ENCODE results near the gene ORM2.
A peak's percentile ranks its signal among the peaks of the same experiment; 100 is the strongest.
"Not testable (repeated sequence)": the region's sequence is repeated elsewhere in the genome, so short reads cannot be mapped to it uniquely, and the experiment has no call there.

ORM2 gene

DNA sequence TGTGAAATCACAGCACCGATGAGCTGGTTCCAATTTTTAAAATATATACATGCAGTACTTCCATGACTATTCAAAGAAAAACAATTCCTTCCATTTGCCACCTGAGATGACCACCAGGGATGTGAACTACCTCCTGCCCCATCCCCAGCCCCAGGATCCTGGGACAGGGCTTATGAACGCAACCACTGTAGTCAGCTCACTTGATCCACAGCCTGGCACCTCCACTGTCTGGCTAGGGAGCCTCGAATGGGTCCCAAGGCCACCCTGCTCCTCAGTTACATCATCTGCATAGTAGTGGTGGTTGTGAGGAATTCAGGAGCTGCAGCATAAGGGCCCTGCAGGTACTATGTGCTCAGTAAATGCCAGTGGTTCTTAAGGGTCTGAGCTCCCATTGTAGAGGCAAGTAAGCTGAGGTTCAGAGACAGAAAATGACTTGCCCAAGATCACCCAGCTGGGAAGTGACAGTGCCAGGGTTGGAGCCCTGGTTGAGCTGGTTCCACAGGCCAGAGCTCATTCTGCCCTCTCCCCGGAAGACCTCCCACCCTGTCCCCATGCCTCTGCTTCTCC lies 2.9 kb downstream of the ORM2 start:
- not testable (repeated sequence) for DNase-seq

DNA sequence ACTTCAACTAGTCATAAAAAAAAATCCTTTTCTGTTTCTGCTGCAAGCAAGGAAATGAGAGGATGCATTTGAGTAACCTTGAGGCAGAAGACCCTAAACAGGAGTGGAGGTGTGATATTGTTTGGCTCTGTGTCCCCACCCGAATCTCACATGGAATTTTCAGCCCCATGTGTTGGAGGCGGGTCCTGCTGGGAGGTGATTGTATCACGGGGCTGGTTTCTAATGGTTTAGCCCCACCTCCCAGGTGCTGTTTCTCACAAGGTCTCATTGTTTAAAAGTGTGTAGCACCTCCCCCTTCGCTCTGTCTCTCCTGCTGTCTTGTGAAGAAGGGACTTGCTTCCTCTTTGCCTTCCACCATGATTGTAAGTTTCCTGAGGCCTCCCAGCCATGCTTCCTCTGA lies 4.0 kb downstream of the ORM2 start:
- not testable (repeated sequence) for DNase-seq

DNA sequence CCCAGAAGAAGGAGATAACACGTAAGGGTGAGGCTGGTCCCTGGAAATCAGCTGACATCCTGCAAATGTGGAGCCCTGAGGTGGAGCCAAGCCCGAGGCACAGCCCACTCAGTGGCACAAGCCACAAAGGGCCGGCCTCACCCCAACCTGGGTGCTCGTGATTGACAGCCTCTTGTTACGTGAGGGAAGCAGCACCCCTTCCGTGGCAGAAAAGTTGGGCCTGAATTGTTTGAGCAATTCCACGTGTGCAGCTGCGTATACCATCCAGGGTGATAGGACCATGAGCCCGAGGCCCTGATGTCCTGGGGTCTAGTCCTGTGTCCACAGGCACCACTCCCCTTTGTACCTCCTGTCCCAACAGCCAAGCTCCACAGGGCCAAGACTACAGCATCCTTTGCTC lies 4.8 kb downstream of the ORM2 start:
- DNase-seq: no peak

DNA sequence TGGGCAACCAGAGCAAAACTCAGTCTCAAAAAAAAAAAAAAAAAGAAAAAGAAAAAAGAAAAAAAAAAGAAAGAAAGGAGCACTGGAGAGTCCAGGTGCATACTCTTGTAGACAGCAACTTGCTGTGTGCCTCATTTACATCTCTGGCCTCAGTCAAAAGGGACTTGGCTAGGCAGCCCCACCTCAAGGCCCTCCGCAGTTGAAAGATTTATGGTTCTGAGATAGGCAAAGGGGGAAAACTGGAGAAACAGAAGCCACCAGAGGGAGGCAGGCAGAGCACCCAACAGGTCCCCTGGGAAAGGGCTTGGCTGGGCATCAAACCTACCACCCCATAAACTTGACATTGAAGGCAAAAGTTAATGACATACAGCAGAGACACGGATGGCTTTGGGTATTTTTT lies 6.1 kb downstream of the ORM2 start:
- DNase-seq: no peak

DNA sequence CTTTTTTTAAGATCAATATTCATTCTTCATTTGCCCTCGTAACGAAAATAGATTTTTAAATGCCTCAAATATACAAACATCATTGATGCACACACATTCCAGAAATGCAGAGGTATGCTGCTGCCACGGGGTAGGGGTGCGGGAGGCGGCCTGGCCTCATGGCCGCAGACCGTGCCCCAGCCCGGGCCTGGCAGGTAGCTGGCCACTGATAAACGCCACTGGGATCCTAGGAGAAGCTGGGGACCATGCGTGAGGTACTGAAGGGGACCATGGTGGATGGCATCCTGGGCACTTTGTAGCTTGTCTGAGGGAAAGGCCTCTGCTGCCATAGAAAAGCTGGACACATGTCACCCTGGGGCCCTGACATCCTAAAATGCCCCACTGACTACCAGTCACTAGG lies 6.5 kb downstream of the ORM2 start:
- DNase-seq: no peak

DNA sequence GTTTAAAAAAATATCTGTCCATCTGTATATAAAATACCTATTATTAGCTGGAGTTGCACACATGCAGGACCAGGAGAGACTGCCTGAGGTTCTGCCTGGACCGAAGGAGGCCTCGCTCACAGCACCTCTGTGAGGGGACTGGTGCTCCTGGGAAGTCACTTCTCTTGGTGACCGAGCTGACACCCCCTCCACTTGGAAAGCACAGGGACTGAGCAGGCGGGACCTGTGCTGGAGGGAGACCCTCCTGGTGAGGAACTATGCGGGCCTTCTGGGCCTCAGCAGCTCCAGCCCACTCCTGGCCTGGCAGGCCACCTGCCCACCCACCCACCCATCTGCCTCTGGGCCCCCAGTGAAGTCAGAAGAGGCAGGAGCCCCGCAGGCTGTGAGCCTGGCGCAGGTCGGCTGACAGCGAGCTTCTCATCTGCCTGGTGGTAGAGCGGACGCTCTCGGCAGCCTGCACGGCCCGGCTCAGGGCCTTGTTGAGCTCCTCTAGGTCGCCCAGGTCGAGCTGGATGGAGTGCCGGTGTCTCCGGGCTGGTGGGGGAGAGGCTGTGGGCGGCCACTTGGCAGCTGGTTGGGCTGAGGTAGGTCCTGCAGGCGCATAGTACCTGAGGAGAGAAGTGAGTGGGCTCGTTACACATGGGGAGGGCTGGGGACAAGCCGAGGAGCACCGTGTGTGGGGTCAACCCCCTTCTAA lies 7.2 kb downstream of the ORM2 start:
- no peak for DNase-seq

DNA sequence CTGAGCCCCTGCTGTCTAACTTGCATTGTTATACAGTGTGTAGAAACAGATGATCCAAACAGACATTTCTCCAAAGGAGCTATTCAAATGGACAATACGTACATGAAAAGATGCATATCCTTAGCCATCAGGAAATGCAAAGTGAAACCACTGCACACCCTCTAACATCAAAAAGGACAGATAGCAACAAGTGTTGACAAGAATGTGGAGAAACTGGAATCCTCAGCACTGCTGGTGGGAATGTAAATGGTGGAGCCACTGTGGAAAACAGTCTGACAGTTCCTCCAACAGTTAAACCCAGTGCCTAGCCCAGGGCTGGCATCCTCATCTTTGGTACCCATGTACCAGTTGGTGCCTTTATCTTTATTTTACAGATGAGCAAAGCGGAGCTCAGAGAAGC lies 8.5 kb downstream of the ORM2 start:
- no peak for DNase-seq

DNA sequence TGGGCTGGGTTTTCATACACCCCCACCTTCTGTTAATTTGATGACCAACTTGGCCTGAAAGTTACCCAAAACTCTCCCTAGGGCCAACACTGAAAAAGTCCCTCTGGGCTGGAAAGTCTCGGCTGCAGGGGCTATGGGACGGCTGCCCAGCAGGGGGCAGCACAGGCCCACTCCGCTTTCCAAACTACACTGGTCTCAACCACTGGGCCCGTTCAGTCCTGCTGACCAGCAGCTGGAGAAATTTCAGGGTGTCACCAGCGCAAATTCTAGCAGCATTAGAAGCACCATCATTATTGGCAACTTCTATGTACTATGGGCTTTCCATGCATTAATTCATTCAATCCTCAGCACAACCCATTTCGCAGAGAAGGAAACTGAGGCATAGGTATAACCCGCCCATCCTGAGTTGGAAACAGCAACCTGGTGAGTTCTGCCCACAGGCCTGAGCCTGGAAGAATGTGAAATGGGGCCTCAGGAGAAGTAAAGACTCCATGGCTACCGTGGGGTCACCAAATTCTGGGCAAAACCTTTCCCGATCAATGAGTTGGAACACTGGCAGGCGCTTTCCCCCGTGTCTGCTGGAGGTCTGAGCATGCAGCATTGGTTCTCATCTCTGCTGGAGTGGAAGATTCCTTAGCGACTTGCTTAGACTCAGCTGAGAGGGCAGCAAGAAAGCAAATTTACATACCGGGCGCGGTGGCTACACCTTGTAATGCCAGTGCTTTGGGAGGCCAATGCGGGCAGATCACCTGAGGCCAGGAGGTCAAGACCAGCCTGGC lies 9.7 kb downstream of the ORM2 start:
- DNase-seq: peak; percentile 49 to 65

DNA sequence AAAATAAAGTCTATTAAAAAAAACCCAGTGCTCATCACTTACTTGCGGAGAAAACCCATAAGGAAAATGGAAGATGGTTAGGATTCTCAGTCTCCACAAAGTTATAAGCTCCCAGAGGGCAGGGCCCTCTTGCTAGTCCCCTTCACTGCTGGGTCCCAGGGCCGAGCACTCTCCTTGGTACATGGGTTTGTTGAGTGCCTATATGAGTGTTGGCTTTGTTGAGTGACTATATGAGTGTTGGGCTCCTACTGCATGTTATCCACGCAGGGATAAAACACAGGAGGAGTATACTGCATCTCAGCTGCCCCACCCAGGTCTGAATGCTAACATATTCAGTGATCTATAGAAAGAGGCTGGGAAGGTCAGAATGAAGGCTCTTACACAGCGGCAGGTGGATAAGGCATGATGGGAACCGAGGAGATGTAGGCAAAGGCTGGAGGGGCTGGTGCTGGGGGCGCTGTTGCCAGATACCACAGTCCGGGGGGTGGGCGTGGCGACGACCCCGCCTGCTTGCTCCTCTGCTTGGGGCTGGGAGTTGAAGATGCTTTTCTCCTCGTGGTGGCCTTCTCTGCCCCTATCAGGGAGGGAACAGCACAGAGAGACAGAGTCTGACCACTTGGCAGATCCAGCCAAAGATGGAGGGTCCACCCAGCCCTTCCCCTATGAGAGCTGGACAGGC lies 11.6 kb downstream of the ORM2 start:
- no peak for DNase-seq

DNA sequence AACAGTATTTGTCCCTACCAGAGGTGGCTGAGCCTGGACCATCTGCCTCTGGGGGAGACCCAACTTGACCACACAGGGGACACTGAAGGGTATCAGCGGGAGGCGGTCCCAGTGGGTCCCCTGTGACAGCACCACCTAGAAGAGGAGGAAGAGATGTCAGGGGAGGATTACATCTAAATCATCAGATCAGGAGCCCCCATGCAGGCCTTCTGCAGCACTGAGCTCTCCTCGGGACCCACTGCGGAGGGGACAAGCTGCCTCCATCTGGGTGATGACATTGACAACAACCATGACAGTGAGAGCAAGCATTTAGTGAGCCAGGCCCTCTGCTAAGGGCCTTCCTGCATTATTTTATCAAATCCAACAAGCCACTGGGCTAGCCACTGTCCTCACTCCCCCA lies 12.3 kb downstream of the ORM2 start:
- no peak for DNase-seq

DNA sequence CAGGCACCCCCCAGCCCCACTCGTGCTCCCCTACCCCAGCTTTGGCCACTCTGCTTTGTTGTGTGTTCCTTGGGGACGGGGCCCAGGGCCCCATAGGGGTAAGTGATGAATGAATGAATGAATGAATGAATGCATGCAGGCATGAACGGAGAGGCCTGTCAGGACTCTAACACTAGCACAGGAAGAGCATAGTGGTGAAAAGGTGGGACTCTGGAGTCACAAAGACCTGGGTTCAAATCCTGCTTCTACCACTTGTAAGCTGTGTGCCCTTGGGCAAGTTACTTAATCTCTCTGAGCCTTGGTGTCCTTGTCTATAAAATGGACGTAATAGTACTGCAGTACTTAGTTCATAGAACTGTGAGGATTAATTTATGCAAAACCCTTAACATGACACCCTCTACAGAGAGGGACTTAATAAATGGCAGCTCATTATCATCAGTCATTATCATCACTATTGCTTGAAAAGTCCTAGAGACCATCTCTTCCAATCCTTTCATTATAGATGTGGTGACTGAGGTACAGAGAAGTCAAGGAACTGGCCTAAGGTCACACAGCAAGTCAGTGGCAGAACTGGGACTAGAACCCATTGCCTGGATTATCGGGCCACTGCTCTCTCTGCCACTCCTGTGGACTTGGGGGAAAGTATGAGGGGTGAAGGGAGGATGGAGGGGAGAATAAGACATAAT lies 13.2 kb downstream of the ORM2 start:
- no peak for DNase-seq

DNA sequence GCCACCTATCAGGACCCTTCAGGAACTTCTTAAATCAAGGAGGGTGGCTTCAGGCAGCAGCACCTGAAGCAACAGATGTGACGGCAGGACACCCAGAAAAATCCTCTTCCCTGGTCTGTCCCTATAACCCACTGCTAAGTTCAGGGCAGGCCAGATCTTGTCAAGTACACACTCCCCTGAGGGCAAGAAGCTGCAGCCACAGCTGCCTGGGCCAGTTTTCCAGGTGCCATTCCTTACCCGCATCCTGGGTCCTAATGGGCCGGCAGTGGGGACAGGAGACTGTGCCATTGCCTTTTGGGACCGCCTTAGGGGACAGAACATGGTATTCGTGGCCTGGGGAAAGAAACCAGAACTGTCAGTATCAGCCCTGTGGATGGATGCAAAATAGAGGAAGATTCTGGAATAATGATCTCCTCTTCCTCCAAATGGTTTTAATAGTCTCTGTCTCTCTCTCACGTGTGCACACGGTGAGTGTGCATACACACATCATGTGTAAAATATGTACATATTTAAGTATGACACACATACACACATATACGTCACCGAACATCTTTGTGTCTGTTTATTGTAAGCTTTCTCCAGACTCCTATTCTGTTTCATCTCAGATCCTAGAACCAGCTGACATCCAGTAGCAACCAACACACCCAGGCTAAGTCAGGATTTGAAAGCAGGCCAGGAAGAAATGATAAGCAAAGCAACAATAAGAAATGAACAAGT lies 14.0 kb downstream of the ORM2 start:
- DNase-seq: no peak

DNA sequence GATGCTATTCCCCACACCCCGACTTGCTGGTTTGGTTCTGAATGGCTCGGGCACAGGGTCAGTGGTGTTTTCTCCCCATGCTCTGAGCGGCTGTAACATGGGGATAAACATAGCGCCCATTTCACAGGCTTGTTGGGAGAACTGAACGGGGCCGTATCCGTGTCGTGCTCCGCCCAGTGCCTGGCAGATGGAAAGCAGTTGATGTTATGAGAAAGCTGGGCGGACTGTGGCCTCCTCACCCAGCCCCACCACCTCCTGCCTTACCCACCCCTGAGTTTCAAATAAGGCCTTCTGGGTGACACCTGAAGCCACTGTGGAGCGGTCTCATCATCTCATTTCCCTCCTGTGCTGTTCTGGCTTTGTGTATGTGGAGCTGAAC lies 14.5 kb downstream of the ORM2 start:
- DNase-seq: no peak

DNA sequence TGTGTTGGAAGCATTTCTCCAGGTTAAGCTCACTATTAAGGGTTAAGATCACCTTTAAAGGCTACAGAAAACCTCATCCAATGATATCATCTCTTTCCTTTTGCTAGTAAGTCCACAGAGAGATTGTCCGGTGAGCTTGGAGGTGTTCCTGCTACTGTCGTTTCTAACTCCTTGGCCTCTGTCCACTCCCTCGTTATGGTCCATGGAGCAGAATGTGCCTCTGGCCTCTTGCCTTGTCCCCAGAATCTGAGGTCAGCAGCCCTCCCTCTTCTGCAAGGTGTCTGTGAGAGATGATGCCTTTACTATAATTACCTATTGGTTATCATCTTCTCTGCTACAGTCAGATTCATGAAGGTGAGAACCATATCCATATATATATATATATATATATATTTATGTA lies 15.0 kb downstream of the ORM2 start:
- no peak for DNase-seq

DNA sequence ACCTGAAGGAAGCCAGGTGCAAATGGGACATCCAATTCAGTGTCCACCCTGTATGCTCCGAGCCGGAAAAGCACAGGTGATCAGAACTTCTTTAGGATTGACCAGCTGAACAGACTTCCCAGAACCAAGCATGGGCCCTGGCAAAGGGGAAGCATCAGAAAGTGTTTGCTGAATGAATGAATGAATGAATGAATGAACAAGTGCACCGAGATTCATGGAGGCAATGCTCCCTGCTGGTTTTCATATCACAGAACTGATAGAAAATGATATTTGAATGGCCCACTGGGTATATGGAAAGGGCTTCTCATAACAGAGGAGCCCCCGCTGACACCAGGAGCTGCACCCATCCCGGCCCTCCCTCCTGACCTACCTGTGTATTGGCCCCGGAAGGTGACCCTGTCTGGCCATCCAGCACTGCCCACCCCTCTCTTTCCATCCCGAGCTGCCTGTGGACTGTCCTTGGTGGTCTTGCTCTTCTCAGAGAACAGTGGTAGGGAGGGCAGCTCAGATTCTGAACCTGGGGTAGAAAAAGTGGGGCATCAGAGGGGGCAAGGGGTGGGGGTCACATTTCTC lies 15.9 kb downstream of the ORM2 start:
- DNase-seq: no peak

DNA sequence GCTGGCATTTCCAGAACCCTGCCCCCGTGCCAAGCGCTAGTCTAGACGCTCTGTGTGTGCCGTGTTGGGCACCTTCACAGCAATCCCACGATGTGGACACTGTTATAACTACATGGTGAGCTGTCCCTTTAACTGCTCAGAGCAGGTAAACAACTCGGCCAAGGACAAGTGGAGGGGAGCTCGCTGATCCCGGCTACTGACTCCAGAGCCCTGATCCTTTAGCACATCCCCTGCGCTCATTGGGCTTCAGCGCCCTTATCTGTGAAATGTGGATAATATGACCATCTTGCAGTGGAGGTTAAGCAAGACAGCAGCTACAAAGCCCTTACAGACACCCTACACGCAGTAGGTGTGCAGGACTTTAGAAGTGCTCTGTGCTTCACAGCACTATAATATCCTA lies 16.5 kb downstream of the ORM2 start:
- DNase-seq: no peak

DNA sequence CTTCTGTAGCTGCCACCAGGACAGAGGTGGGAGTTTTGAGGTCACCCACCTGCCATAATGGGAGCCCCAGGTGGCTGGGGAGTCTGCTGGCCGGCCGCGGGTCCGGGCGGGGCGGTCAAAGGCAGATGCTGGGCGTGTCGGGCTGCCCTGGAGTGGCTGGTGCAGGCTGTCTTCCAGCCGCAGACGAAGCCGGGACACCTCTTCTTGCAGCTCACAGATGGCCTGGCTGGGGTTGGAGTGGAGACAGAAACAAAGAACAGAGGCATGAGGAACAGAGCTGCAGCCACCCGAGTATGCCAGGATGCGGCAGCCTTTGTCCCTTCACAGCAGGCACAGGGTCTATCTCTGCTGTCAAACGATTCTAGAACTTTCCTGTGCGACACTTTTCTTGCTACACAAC lies 18.0 kb downstream of the ORM2 start:
- no peak for DNase-seq

DNA sequence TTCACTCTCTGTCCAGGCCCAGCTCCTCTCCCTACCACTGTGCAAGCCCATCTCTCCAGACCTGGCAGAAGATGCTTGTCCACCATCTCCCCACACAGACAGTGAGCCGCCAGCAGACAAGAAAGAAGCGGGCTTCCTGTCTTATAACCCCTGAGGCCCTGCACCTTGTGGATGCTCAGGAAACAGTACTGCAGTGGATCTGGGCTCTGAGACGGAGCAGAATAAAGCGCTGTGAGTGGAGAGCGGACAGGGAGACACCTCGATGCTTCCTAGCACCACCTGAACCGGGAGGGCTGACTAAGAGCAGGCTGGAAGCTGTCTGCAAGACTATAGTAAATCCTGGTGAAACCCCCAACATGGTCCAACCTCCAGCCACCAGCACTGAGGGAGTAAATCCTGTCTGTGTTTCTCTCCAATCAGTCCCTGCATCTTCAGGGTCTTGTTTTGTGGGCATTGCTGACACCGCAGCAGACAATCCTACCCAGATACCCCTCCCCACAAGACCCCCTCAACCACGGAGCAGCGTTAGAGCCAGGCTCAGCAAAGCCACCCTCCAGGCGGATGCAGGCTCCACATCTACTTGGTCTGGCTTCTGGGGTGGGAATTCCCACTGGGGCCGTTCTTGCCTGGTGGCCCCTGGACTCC lies 18.7 kb downstream of the ORM2 start:
- no peak for DNase-seq

DNA sequence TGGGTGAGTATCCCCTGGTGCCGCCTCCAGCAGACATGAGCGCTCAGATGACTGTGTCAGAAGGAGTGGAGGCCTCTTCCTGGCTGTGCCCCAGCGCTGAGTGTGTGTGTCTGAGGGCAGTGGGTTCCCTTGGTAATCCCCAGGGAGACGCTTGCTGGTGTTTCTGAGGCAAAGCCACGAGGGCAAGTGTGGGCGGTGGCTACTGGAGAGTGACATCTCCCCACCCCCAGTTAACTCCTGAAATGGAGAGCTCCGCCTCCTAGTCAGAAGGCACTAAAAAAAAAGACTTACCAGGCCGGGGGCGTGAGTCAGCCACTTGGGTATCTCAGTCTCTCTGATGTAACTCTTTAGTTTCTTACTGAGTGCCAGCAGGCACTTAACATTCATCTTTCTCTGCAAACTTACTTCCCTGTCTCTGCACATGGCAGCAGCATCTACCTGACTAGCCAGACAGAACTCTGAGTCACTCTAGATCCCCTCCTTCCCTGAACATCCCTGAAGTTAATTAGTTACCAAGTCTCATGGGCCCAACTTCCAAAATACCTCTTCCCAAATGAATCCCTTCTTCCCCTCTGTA lies 19.3 kb downstream of the ORM2 start:
- peak; percentile 60 to 79 for DNase-seq

DNA sequence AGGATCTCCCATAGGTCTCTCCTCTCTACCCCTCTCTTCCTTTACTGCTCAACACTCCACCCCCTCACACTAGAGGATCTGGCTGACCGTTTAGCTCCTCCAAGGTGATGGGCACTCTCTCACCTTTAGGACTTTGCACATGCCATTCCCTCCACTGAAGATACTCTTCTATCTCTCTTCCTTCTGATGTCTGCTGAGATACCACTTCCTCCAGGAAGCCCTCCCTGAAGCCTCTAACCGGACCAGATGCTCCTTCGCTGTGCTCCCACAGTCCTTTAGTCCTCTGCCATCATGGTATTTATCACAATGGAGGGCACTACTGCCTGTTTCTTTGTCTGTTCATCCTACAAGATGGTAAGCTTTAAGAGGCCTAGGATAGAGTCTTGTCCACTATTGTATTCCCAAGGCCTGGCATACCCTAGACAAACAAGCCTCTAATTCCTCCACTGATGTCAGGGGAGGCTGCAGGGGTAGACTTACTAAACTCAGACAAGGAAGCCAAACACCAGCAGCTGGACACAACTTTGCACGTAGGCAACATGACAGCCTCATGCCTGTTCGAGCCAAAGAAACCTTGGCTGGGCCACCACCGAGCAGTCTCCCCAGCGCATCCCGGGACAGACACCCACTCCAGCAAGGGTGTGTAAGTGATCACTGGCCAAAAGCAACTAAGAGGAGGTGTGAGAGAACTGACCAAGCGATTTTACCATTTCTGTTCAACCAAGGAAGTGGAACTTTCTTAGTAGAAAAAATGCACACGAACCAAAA lies 20.2 kb downstream of the ORM2 start:
- DNase-seq: no peak

Data from CD4-positive, alpha-beta T cell treated with Interferon alpha-2 for 1 hour (primary cell).